Measurements from ENCODE around the gene GRK4.

GRCh38 chr4:3021627-3022026 is 58.3 kb downstream of the GRK4 start:
- TF ChIP-seq CTCF (IDR thresholded peaks at IDR 0.05), result no peak
- no peak for TF ChIP-seq ZFX (IDR thresholded peaks at IDR 0.05; ENCODE audit: borderline replicate concordance)

Measured in 22Rv1 (cell line).